ENCODE data around the gene FLCN.

- TF ChIP-seq CTCF (IDR thresholded peaks at IDR 0.05 in 4 of 5, conservative IDR thresholded peaks at IDR 0.05 in 1 of 5), result no peak
- TF ChIP-seq POLR2A (IDR thresholded peaks at IDR 0.05), result no peak
Measured at GRCh38 chr17:17179371-17179827, 57.6 kb downstream of the FLCN start.
